GM12874 (cell line): ENCODE results near the gene CAMTA1.

Experiments
- CTCF ChIP-seq: IDR thresholded peaks from 2 replicates; pipeline ENCODE4 v1.5.1; 2011; ENCODE audit warnings: low read depth, mild to moderate bottlenecking, control low read depth, low read length, moderate library complexity; ENCODE audit not compliant: insufficient read depth

Gene CAMTA1

GRCh38 chr1:7313081-7313546, 527.9 kb downstream of the CAMTA1 start:
- no peak for TF ChIP-seq CTCF

- TF ChIP-seq CTCF: no peak
Measured at GRCh38 chr1:7313826-7314225, 528.6 kb downstream of the CAMTA1 start.

- no peak for TF ChIP-seq CTCF
Measured at GRCh38 chr1:7315316-7315715, 530.1 kb downstream of the CAMTA1 start.

GRCh38 chr1:7315946-7316345, 530.7 kb downstream of the CAMTA1 start:
- TF ChIP-seq CTCF: no peak

GRCh38 chr1:7317888-7318287, 532.6 kb downstream of the CAMTA1 start:
- no peak for TF ChIP-seq CTCF

- TF ChIP-seq CTCF: no peak
Measured at GRCh38 chr1:7319196-7319595, 533.9 kb downstream of the CAMTA1 start.

GRCh38 chr1:7320661-7321060, 535.4 kb downstream of the CAMTA1 start:
- no peak for TF ChIP-seq CTCF
